BLaER1 treated with 17β-estradiol and CSF1 and Interleukin-3, amounts not matched to agents 10 nM and 100 nM (cell line): ENCODE measurements around the gene MYOCOS.
A peak's percentile ranks its signal among the peaks of the same experiment; 100 is the strongest.

Experiments
- H3K27ac ChIP-seq, 11 experiments: shearing (Covaris generic); formaldehyde crosslinking; 2 replicates each; pipeline ENCODE4 v1.8.1; 2022
- H3K27me3 ChIP-seq, 11 experiments: shearing (Covaris generic); formaldehyde crosslinking; 2 replicates each; pipeline ENCODE4 v1.8.1; 2022
- H3K36me3 ChIP-seq, 11 experiments: shearing (Covaris generic); formaldehyde crosslinking; 2 replicates each; pipeline ENCODE4 v1.8.1; 2022
- H3K4me1 ChIP-seq, 10 experiments: shearing (Covaris generic); formaldehyde crosslinking; 2 replicates each; pipeline ENCODE4 v1.8.1; 2022
- H3K4me2 ChIP-seq, 11 experiments: shearing (Covaris generic); formaldehyde crosslinking; 2 replicates each; pipeline ENCODE4 v1.8.1; 2022
- H3K4me3 ChIP-seq, 10 experiments: shearing (Covaris generic); formaldehyde crosslinking; 2 replicates each; pipeline ENCODE4 v1.8.1; 2022
- H3K9ac ChIP-seq, 11 experiments: shearing (Covaris generic); formaldehyde crosslinking; 2 replicates each; pipeline ENCODE4 v1.8.1; 2022
- H3K9me3 ChIP-seq, 11 experiments: shearing (Covaris generic); formaldehyde crosslinking; replicated peaks in 1 of 11; 2 replicates each; pipeline ENCODE4 v1.8.1; 2022
- H4K20me1 ChIP-seq, 11 experiments: shearing (Covaris generic); formaldehyde crosslinking; 2 replicates each; pipeline ENCODE4 v1.8.1; 2022
- Cebpa-rat ChIP-seq, 11 experiments: shearing (Covaris generic); IDR thresholded peaks; 2 replicates each; pipeline ENCODE4 v1.8.1; 2022

The MYOCOS gene

DNA sequence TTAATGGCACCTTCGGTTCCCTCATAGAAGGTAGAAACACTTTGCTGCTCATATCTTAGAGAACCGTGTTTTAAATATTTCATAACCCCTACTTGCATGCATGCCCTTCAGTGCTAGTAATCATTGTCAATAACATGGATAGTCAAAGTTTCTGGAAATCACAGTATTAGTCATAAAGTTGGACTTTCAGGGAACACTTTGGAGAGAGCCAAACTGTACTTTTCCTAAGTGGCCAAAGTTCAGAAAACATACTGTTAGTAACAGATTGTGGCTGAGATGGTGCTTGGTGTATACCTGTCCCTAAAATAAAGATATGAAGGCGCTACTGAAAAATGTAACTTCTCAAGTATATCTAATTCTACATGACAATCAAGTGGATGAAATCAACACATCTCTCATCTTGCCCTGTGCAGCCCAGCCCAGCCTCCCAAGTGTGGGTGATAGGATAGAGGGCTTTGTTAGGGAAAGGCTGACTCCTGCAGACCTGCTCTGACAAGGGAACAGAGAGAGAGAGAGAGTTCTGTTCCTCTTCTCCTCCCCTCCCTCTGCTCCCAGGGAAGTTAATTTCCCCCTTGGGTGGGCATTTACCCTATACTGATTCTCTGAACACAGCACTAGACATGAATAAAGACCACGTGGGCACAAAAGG lies 16.0 kb downstream of the MYOCOS start:
- no peaks in the 10 kb centered on the region for H3K36me3 ChIP-seq
- no peak overlapping the region for H3K4me3 ChIP-seq
- no peaks in the 10 kb centered on the region for H3K27me3 ChIP-seq
- no peak for TF ChIP-seq Cebpa-rat (IDR thresholded peaks at IDR 0.05)
- H3K27ac ChIP-seq, result no peak overlapping the region
- H3K9me3 ChIP-seq, result no peaks in the 10 kb centered on the region
- H3K4me2 ChIP-seq, result no peak overlapping the region
- no peak overlapping the region for H3K9ac ChIP-seq
- no peaks in the 10 kb centered on the region for H4K20me1 ChIP-seq
- H3K4me1 ChIP-seq, result peaks cover 0 to 13% (median 6%) of the 10 kb centered on the region in 10 experiments; a peak in 10 of 20 replicates

DNA sequence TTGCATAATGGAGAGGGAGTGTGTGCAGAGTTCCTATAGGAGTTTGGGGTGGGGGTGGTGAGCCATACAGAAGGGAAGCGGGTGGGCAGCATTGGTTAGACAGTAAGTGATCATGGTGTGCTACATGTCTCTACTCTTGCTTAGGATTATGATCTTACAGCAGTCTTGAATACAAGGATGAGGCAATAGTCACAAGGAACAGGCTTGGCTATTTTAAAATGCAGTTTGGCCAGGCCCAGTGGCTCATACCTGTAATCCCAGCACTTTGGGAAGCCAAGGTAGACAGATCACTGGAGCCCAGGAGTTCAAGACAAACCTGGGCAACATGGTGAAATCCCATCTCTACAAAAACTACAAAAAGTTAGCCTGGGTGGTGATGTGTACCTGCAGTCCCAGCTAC lies 18.2 kb downstream of the MYOCOS start:
- no peak overlapping the region for H3K9ac ChIP-seq
- H3K36me3 ChIP-seq, result no peaks in the 10 kb centered on the region
- peaks cover 0 to 17% (median 6%) of the 10 kb centered on the region in 10 experiments; a peak in 10 of 20 replicates for H3K4me1 ChIP-seq
- no peak for TF ChIP-seq Cebpa-rat (IDR thresholded peaks at IDR 0.05)
- no peak overlapping the region for H3K27ac ChIP-seq
- H3K9me3 ChIP-seq, result no peaks in the 10 kb centered on the region
- no peak overlapping the region for H3K4me2 ChIP-seq
- no peak overlapping the region for H3K4me3 ChIP-seq
- no peaks in the 10 kb centered on the region for H3K27me3 ChIP-seq
- no peaks in the 10 kb centered on the region for H4K20me1 ChIP-seq

DNA sequence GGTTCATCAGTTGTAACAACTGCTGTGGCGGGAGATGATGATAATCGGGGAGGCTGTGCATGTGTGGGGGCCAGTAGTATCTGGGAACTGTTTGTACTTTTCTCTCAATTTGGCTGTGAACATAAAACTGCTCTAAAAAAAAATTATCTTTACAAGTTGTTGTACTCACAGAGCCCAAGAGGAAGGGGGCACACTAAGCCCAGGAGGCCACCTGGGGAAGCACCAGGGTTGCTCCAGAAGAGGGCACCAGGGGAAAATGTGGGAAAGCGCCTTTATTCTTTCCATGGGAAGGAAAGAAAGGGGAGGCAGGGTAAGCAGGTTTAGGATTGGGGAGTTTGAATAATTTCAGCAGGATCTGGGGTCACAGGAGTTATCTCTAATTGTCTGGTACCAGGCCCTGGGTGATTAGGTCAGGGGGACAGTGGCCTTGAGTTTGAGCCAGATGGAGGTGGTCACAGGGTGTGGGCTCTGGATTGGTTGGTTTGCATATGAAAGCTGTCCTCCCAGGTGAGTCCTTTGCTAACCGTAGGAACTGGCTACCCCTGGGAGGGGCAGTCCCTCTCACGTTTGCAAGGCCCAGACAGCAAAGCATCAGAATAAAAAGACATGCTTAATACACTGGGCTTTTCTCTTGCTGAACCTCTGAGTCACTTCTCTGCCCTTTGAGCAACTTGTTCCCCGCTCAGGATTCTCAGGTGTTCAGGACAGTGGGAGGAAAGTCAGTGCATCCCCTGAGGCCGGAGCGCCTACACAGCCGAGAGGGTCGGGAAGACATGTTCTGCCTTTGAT lies 19.2 kb downstream of the MYOCOS start:
- H3K9ac ChIP-seq, result peak overlapping the region in 2 of 11 experiments; percentile 21 to 23; a peak in 3 of 22 replicates

GRCh38 chr1:171642197-171642596 lies 20.2 kb downstream of the MYOCOS start:
- Histone ChIP-seq H3K27ac (no peak overlapping the region), H3K27me3 (no peaks in the 10 kb centered on the region), H3K9ac (peak overlapping the region in 2 of 11 experiments; percentile 21 to 23; a peak in 1 of 22 replicates), H4K20me1 (no peaks in the 10 kb centered on the region), H3K36me3 (no peaks in the 10 kb centered on the region), H3K4me1 (peaks cover 0 to 18% (median 6%) of the 10 kb centered on the region in 10 experiments; a peak in 10 of 20 replicates), H3K9me3 (no peaks in the 10 kb centered on the region), H3K4me3 (no peak overlapping the region), H3K4me2 (peak overlapping the region in 5 of 11 experiments; percentile 19 to 48 (median 26); a peak in 5 of 22 replicates)
- no peak for TF ChIP-seq Cebpa-rat (IDR thresholded peaks at IDR 0.05)

More for the DNA sequence above, 19.2 kb downstream of the MYOCOS start:
- no peaks in the 10 kb centered on the region for H4K20me1 ChIP-seq
- peak overlapping the region in 8 of 11 experiments; percentile 3 to 48 (median 22); a peak in 7 of 22 replicates for H3K4me2 ChIP-seq
- H3K4me1 ChIP-seq, result peaks cover 0 to 18% (median 6%) of the 10 kb centered on the region in 10 experiments; a peak in 10 of 20 replicates
- no peaks in the 10 kb centered on the region for H3K9me3 ChIP-seq
- H3K27ac ChIP-seq, result no peak overlapping the region
- TF ChIP-seq Cebpa-rat (IDR thresholded peaks at IDR 0.05), result no peak
- H3K27me3 ChIP-seq, result no peaks in the 10 kb centered on the region
- H3K4me3 ChIP-seq, result no peak overlapping the region
- no peaks in the 10 kb centered on the region for H3K36me3 ChIP-seq

GRCh38 chr1:171643156-171643555 lies 21.1 kb downstream of the MYOCOS start:
- no peaks in the 10 kb centered on the region for H3K27me3 ChIP-seq
- H3K9ac ChIP-seq, result no peak overlapping the region
- peaks cover 0 to 18% (median 6%) of the 10 kb centered on the region in 10 experiments; a peak in 10 of 20 replicates for H3K4me1 ChIP-seq
- no peaks in the 10 kb centered on the region for H3K9me3 ChIP-seq
- TF ChIP-seq Cebpa-rat (IDR thresholded peaks at IDR 0.05), result no peak
- H3K4me3 ChIP-seq, result no peak overlapping the region
- no peaks in the 10 kb centered on the region for H4K20me1 ChIP-seq
- no peak overlapping the region for H3K4me2 ChIP-seq
- H3K36me3 ChIP-seq, result no peaks in the 10 kb centered on the region
- H3K27ac ChIP-seq, result no peak overlapping the region

DNA sequence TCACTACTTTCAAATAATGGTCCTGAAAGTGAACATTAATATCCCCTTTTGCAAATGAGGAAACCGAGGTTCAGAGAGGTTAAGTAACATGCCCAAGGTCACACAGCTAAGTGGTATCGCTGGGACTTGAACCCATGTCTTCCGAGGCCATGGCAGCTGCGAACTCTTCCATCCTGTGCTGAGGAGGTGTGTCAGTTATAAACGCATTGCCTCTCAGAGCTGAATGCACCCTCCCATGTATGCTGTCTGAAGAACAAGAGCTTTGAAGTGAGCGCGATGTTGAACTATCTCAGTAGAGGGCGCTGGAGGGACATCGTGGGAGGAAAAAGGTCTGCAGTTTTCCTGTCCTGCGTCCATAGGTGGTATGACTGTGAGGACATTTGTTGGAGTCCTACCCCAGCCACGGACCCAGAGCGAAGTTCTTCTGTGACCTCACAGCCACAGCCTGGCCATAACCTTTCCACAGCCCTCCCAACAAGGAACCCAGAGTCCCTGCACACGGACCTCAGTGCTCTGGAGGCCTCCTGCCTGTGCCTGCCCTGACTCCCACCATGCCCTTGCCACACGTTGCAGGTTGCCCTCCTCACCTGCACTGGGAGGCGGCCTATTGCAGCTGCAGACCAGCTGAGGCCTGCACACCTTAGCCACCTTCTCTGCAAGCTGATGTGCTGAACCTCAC lies 22.9 kb downstream of the MYOCOS start:
- no peaks in the 10 kb centered on the region for H4K20me1 ChIP-seq
- no peak for TF ChIP-seq Cebpa-rat (IDR thresholded peaks at IDR 0.05)
- H3K36me3 ChIP-seq, result no peaks in the 10 kb centered on the region
- no peak overlapping the region for H3K9ac ChIP-seq
- H3K27ac ChIP-seq, result no peak overlapping the region
- H3K9me3 ChIP-seq, result no peaks in the 10 kb centered on the region
- peak overlapping the region in 1 of 11 experiments; percentile 35; a peak in 2 of 22 replicates for H3K4me2 ChIP-seq
- no peaks in the 10 kb centered on the region for H3K27me3 ChIP-seq
- H3K4me3 ChIP-seq, result no peak overlapping the region
- H3K4me1 ChIP-seq, result peaks cover 0 to 18% (median 6%) of the 10 kb centered on the region in 10 experiments; a peak in 10 of 20 replicates

DNA sequence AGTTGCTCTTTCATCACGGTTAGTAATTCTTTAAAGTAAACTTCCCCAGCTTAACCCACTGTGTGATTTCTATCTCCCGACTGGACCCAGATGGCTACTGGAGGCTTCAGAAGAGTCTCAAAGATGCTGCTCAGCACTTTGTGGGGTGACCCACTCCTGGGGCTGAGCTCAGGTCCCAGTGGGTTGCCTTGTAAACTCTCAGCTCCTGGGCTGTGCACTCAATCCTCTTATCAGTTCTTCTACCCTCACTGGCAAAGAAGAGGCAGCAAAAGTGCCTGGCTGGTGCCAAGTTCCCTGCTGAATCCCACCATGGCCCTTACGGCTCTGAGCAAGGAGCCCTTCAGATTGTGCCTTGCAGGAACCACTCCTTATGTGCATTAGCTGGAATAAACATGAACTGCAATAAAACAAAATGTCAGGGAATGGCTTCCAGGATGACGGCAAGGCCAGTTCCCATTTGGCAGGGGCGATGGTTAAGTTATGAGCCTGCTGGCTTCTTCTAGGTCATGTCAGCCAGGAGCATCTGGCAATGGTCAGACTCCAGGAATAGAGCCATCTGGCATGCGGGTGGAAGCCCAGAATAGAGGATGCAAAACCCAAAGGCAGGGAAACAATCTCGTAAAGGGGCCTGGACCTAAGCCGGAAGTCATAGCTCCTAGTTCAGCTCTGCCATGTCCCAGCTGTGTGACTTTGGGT lies 23.7 kb downstream of the MYOCOS start:
- Histone ChIP-seq H3K9me3 (no peaks in the 10 kb centered on the region), H3K4me2 (no peak overlapping the region)

DNA sequence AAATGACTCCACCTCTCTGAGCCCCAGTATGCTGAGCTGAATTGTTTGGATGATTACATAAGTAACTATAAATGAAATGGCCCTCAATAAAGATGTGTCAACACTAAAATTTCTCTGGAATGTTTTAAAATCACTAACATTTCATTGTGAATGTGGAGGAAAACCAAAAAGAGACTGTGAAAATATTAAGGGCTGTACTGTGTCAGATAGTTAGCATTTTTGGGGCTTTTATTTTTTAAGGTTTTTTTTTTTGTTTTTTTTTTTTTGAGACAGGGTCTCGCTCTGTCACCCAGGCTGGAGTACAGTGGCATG lies 24.2 kb downstream of the MYOCOS start:
- TF ChIP-seq Cebpa-rat (IDR thresholded peaks at IDR 0.05), result no peak
- H4K20me1 ChIP-seq, result no peaks in the 10 kb centered on the region
- no peak overlapping the region for H3K27ac ChIP-seq
- peaks cover 0 to 15% (median 5%) of the 10 kb centered on the region in 10 experiments; a peak in 10 of 20 replicates for H3K4me1 ChIP-seq
- H3K9me3 ChIP-seq, result no peaks in the 10 kb centered on the region
- no peaks in the 10 kb centered on the region for H3K36me3 ChIP-seq
- H3K4me2 ChIP-seq, result no peak overlapping the region
- H3K9ac ChIP-seq, result no peak overlapping the region
- H3K27me3 ChIP-seq, result no peaks in the 10 kb centered on the region
- H3K4me3 ChIP-seq, result no peak overlapping the region

More for the DNA sequence above, 23.7 kb downstream of the MYOCOS start:
- no peaks in the 10 kb centered on the region for H3K27me3 ChIP-seq
- H4K20me1 ChIP-seq, result no peaks in the 10 kb centered on the region
- H3K27ac ChIP-seq, result no peak overlapping the region
- no peak overlapping the region for H3K9ac ChIP-seq
- TF ChIP-seq Cebpa-rat (IDR thresholded peaks at IDR 0.05), result no peak
- peaks cover 0 to 18% (median 6%) of the 10 kb centered on the region in 10 experiments; a peak in 10 of 20 replicates for H3K4me1 ChIP-seq
- no peaks in the 10 kb centered on the region for H3K36me3 ChIP-seq
- H3K4me3 ChIP-seq, result no peak overlapping the region
